ENCODE results near the gene TUBGCP6.

The TUBGCP6 gene

GRCh38 chr22:50282361-50283155, 37.7 kb upstream of the TUBGCP6 start:
- no peak for TF ChIP-seq CTCF (IDR thresholded peaks at IDR 0.05)
- Histone ChIP-seq H3K4me2 (ENCODE audit: low read length) (no peak overlapping the region), H3K4me1 (peaks cover 5% of the 10 kb centered on the region), H3K27me3 (ENCODE audit: control insufficient read depth, insufficient read depth, low read length) (no peaks in the 10 kb centered on the region), H3K4me3 (ENCODE audit: low read depth, low read length) (no peak overlapping the region), H3K36me3 (ENCODE audit: control insufficient read depth, insufficient read depth, low read length) (no peaks in the 10 kb centered on the region), H3K9me3 (ENCODE audit: control insufficient read depth, low read length) (no peaks in the 10 kb centered on the region), H3K9ac (no peak overlapping the region), H3K27ac (no peak overlapping the region), H3K79me2 (no peaks in the 10 kb centered on the region), H2AFZ (no peak overlapping the region)

GRCh38 chr22:50281957-50282356, 37.1 kb upstream of the TUBGCP6 start:
- no peaks in the 10 kb centered on the region for H3K36me3 ChIP-seq (ENCODE audit: control insufficient read depth, insufficient read depth, low read length)
- H3K4me2 ChIP-seq (ENCODE audit: low read length) = peak overlapping the region; percentile 17
- H3K79me2 ChIP-seq = no peaks in the 10 kb centered on the region
- H3K9ac ChIP-seq = no peak overlapping the region
- no peak for TF ChIP-seq CTCF (IDR thresholded peaks at IDR 0.05)
- no peak overlapping the region for H3K4me3 ChIP-seq (ENCODE audit: low read depth, low read length)
- H3K27me3 ChIP-seq (ENCODE audit: control insufficient read depth, insufficient read depth, low read length) = no peaks in the 10 kb centered on the region
- H2AFZ ChIP-seq = no peak overlapping the region
- H3K9me3 ChIP-seq (ENCODE audit: control insufficient read depth, low read length) = no peaks in the 10 kb centered on the region
- peaks cover 5% of the 10 kb centered on the region for H3K4me1 ChIP-seq
- H3K27ac ChIP-seq = no peak overlapping the region

DNA sequence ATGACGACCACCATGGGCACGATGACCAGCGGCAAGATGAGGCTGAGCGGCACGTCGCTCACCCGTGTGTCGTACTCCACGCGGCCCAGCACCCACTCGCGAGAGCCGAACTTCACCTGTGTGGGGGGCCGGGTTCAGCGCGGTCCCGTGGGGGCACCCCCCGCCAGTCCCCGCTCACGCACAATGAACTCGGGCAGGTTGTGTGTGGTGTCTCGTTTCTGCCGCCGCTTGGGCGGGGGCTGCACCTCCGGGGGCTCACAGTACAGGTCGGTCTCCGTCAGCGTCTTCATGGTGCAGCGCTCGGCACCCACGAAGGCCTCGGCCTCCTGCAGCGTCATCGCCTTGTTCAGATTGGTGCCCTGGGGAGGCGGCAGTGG, 36.5 kb upstream of the TUBGCP6 start:
- Histone ChIP-seq H2AFZ (no peak overlapping the region), H3K27me3 (ENCODE audit: control insufficient read depth, insufficient read depth, low read length) (no peaks in the 10 kb centered on the region), H3K36me3 (ENCODE audit: control insufficient read depth, insufficient read depth, low read length) (no peaks in the 10 kb centered on the region), H3K27ac (no peak overlapping the region), H3K79me2 (no peaks in the 10 kb centered on the region), H3K4me3 (ENCODE audit: low read depth, low read length) (no peak overlapping the region), H3K9ac (no peak overlapping the region), H3K9me3 (ENCODE audit: control insufficient read depth, low read length) (no peaks in the 10 kb centered on the region), H3K4me2 (ENCODE audit: low read length) (no peak overlapping the region), H3K4me1 (no peaks in the 10 kb centered on the region)
- TF ChIP-seq CTCF (IDR thresholded peaks at IDR 0.05) = no peak

GRCh38 chr22:50280708-50281383, 36.0 kb upstream of the TUBGCP6 start:
- H3K4me2 ChIP-seq (ENCODE audit: low read length) = no peak overlapping the region
- no peak for TF ChIP-seq CTCF (IDR thresholded peaks at IDR 0.05)
- no peaks in the 10 kb centered on the region for H3K27me3 ChIP-seq (ENCODE audit: control insufficient read depth, insufficient read depth, low read length)
- no peaks in the 10 kb centered on the region for H3K36me3 ChIP-seq (ENCODE audit: control insufficient read depth, insufficient read depth, low read length)
- no peaks in the 10 kb centered on the region for H3K4me1 ChIP-seq
- no peaks in the 10 kb centered on the region for H3K9me3 ChIP-seq (ENCODE audit: control insufficient read depth, low read length)
- no peak overlapping the region for H3K27ac ChIP-seq
- H3K79me2 ChIP-seq = no peaks in the 10 kb centered on the region
- H3K9ac ChIP-seq = no peak overlapping the region
- H2AFZ ChIP-seq = no peak overlapping the region
- no peak overlapping the region for H3K4me3 ChIP-seq (ENCODE audit: low read depth, low read length)

Data from parathyroid adenoma (tissue), 2 donors.